Esophagus (tissue), 2 donors: ENCODE results near the gene MEA1. TPM values are rescaled to one million over a fixed set of nuclear protein-coding genes. Genes with fewer than 3 reads are reported as not detected.

ENCODE experiments used
- H3K27ac ChIP-seq, 2 donors: one replicate each; pipeline ENCODE4 v1.5.1; 2013; ENCODE audit warnings: low read depth in 2 of 2, mild to moderate bottlenecking in 2 of 2, inconsistent platforms in 1 of 2, low read length in 1 of 2, moderate library complexity in 1 of 2
- H3K27me3 ChIP-seq, 2 donors: one replicate each; pipeline ENCODE4 v1.6.1; 2013; ENCODE audit warnings: low read length in 2 of 2, control low read depth in 1 of 2, mild to moderate bottlenecking in 1 of 2; ENCODE audit not compliant: insufficient read depth in 2 of 2, control insufficient read depth in 1 of 2
- H3K36me3 ChIP-seq, 2 donors: one replicate each; pipeline ENCODE4 v1.6.1; 2013; ENCODE audit warnings: low read length in 1 of 2; ENCODE audit not compliant: control insufficient read depth in 2 of 2, insufficient read depth in 2 of 2
- H3K4me1 ChIP-seq, 2 donors: one replicate each; pipeline ENCODE4 v1.6.1; 2013; ENCODE audit warnings: low read length in 1 of 2; ENCODE audit not compliant: control insufficient read depth in 2 of 2, insufficient read depth in 2 of 2
- H3K4me3 ChIP-seq, 2 donors: one replicate each; pipeline ENCODE4 v1.5.1; 2013; ENCODE audit warnings: low read length in 2 of 2, mild to moderate bottlenecking in 2 of 2, low read depth in 1 of 2, moderate library complexity in 1 of 2
- H3K9me3 ChIP-seq, 2 donors: one replicate each; pipeline ENCODE4 v1.6.1; 2013; ENCODE audit warnings: mild to moderate bottlenecking in 2 of 2, low read depth in 1 of 2, low read length in 1 of 2, moderate library complexity in 1 of 2; ENCODE audit not compliant: control insufficient read depth in 2 of 2, insufficient read depth in 1 of 2
- WGBS, 2 donors: extraction: QIAGEN DNeasy Blood & Tissue Kit; methylation state at CpG; one replicate each; pipeline ENCODE4 v1.1.7; 2013; 5-methylcytosine and 5-hydroxymethylcytosine counted together
- polyA plus RNA-seq, 2 donors: library from polyadenylated mRNA; stranded (reverse); fragments of 200-250 nt; gene quantifications; one replicate each; pipeline ENCODE4 v1.2.3, GENCODE V29; 2013
- donor health status: healthy with polysubstance abuse.
- donor health status: Bipolar disorder and iron deficiency.

Gene MEA1
- polyA plus RNA-seq, 2 donors = 83.0 to 95.6 TPM

DNA sequence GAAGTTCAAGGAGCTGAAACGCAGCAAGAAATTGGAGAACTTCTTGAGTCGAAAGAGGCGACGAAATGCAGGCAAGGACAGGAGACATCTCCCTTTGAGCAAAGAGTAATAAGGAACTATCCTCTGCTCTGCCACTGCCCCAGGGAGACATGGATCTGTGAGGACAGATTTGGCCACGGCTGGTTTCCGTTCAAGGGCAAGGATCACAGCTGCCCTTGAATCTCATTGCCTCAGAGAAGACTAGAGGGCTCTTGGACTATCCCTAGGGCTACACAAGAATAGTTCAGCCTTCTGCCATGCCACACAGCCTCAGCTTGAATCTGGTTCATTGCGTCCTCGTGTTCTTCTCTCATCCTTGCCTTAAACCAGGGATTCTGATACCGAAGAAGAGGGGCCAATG is 15.4 kb upstream of the MEA1 start:
- no peaks in the 10 kb centered on the region for H3K4me1 ChIP-seq
- no peaks in the 10 kb centered on the region for H3K9me3 ChIP-seq
- H3K27me3 ChIP-seq = no peaks in the 10 kb centered on the region
- H3K36me3 ChIP-seq = peaks cover 3 to 35% of the 10 kb centered on the region in 2 donors
- H3K4me3 ChIP-seq = no peak overlapping the region
- H3K27ac ChIP-seq = no peak overlapping the region
- 90 to 92% methylated on average over 9 of the region's 9 CpGs for WGBS, 2 donors

DNA sequence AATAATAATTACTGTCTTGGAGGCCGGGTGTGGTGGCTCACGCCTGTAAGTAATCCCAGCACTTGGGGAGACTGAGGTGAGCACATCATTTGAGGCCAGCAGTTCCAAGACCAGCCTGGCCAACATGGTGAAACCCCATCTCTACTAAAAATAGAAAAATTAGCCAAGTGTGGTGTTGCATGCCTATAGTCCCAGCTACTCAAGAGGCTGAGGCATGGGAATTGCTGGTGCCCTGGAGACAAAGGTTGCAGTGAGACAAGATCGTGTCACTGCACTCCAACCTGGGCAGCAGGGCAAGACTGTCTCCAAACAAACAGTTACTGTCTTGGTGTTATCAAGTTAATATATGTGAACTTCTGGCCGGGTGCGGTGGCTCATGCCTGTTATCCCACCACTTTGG is 12.6 kb upstream of the MEA1 start:
- H3K36me3 ChIP-seq = peaks cover 3 to 34% of the 10 kb centered on the region in 2 donors

DNA sequence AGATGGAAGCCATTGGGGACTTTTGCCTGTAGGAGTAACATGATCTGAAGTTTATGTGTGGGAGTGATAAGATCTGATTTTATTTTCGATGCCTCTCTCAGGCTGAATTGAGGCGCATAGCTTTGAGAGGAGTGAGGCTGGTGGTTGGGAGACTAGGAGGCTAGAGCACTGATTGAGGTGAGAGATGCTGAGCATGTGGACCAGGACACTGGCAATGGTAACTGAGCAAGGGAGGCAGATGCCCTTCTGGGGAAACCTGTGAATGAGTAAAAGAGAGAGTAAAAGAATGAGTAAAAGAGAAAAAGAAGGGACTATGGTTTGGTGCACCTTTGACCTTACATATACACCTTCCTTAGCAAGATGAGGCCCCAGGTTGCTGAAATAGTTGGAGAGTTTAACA is 10.7 kb upstream of the MEA1 start:
- no peak overlapping the region for H3K4me3 ChIP-seq
- no peak overlapping the region for H3K27ac ChIP-seq
- no peaks in the 10 kb centered on the region for H3K27me3 ChIP-seq
- no peaks in the 10 kb centered on the region for H3K9me3 ChIP-seq
- WGBS, 2 donors = 87 to 93% methylated on average over 2 of the region's 2 CpGs
- H3K4me1 ChIP-seq = peaks cover 2 to 4% of the 10 kb centered on the region in 2 donors
- H3K36me3 ChIP-seq = peaks cover 3 to 34% of the 10 kb centered on the region in 2 donors

More for the DNA sequence above, 12.6 kb upstream of the MEA1 start:
- 91 to 92% methylated on average over 5 of the region's 5 CpGs for WGBS, 2 donors
- Histone ChIP-seq H3K9me3 (no peaks in the 10 kb centered on the region), H3K4me3 (no peak overlapping the region), H3K4me1 (no peaks in the 10 kb centered on the region), H3K27me3 (no peaks in the 10 kb centered on the region), H3K27ac (no peak overlapping the region)

DNA sequence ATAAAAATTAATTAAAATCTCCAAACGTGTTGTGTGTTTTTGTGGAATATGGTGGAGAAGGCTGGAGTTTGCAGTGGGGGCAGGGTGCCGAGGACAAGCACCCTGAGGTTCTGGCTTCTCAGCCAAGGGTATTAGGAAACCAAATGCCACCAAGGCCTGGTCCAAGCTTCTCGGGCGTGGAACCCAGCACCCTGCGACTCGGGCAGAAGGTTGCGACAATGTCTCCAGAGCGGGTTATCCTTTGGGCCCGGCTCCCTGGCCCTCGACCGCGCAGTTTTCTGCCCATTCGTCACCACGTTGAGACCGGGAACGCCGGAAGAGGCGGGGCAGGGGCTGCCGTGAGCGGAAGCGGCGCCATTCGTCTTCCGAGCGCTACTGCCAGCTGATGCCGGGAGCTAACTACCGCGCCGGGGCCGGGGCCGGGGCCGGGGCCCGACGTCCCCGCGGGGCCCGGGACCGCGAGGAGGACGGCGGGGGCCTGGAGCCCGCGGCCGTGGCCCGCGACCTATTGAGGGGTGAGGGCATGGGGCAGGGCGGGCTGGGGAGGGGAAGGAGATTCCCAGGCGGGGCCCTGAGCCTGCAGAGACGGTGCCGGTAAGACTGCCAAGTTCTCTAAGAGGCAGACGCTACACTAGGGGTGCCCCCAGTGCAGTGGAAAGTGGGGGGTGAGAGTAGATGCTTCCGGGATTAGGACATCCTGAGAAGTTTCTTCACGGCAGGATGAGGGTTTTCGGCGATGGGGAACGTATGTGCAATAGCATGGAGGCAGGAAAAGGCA is 7.7 kb upstream of the MEA1 start, which contains the start of gene RRP36:
Gene RRP36, plus strand, starts transcription at position 354 of the 778 bp plus-strand sequence. Its CDS starts 32 bp downstream, at position 386.
- peaks cover 4 to 8% of the 10 kb centered on the region in 2 donors for H3K4me1 ChIP-seq
- WGBS, 2 donors = 1% methylated on average over 34 to 56 of the region's 56 CpGs
- no peaks in the 10 kb centered on the region for H3K9me3 ChIP-seq
- no peaks in the 10 kb centered on the region for H3K27me3 ChIP-seq
- H3K36me3 ChIP-seq = peaks cover 7 to 32% of the 10 kb centered on the region in 2 donors
- peak within 1 kb of the TSS; percentile 90 to 94 for H3K27ac ChIP-seq
- peak within 1 kb of the TSS; percentile 92 to 94 for H3K4me3 ChIP-seq

DNA sequence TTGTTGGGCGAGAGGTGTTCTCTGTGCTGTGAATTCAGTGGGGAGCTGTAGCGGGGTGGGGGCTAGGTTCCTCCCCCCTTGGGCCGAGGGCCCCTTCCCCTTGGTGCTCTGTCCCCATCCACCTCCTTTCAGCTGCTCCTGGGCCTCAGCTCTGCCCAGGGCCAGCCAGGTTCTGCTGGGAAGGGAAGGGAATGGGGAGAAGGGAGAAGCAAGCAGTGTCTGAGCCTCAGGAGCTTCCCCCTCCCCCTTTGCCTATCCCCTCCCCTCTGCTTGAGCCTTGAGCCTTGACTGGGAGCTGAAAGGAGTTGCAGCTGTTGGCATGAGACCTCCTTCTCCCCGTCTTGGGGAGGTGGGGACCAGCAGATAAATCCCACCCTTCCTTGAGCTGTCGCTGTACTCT is 7.1 kb upstream of the MEA1 start:
- Histone ChIP-seq H3K4me1 (peaks cover 4 to 12% of the 10 kb centered on the region in 2 donors), H3K27ac (peak overlapping the region; percentile 90 to 94), H3K27me3 (no peaks in the 10 kb centered on the region), H3K36me3 (peaks cover 7 to 27% of the 10 kb centered on the region in 2 donors), H3K4me3 (peak overlapping the region; percentile 92 to 94), H3K9me3 (no peaks in the 10 kb centered on the region)
- WGBS, 2 donors = 45 to 47% methylated on average over 5 of the region's 5 CpGs

DNA sequence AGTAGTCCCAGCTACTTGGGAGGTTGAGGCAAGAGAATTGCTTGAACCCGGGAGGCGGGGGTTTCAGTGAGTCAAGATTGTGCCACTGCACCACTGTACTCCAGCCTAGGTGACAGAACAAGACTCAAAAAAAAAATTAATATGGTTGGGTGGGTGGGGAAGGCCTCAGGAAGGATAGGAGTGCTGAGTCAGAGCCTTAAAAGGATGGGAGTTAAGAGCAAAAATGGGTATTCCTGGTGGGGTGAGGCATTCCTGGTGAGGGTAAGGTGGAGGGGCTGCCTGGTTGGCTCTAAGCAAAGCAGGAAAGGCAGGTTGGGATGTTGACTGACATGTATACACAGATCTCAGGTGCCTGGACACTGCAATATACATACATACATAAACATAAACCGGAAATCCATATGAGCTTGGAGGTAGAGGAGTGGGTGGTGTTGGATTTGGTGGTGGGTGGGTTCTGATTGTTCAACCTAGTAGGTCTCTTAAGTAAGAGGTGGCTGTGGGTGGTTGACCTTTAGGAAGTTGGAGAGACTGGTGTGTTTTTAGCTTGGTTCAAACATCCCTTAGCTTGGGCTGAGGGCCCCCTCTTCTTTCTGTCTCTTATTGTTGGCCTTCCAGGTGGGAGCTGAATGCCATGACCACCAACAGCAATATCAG is 6.4 kb upstream of the MEA1 start:
- H3K4me1 ChIP-seq = peaks cover 4 to 12% of the 10 kb centered on the region in 2 donors
- H3K9me3 ChIP-seq = no peaks in the 10 kb centered on the region
- H3K27ac ChIP-seq = peak overlapping the region in 1 of 2 donors; percentile 90
- H3K27me3 ChIP-seq = no peaks in the 10 kb centered on the region
- 89% methylated on average over 3 of the region's 3 CpGs for WGBS, 2 donors
- H3K4me3 ChIP-seq = no peak overlapping the region
- peaks cover 7 to 27% of the 10 kb centered on the region in 2 donors for H3K36me3 ChIP-seq

DNA sequence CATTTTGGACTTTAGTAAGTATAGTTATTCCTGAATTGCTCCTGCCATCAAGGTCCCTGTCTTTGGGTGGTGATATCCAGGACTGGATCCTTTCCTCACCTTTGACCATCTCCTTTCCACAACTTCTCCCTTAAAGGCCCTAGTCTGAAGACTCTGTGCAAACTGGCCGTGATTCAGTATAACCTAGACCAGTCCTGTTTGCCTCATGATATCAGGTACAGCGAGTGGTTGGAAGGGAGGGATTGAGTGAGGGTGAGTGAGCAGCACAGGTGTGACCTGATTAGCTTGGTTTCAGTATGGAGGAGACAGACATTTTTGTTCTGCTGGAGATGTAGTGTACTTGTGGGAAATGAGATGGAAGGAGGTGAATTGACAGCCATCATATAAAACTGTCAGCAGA is 5.4 kb upstream of the MEA1 start:
- Histone ChIP-seq H3K36me3 (peaks cover 4 to 21% of the 10 kb centered on the region in 2 donors), H3K9me3 (no peaks in the 10 kb centered on the region), H3K27me3 (no peaks in the 10 kb centered on the region), H3K4me1 (peaks cover 4 to 12% of the 10 kb centered on the region in 2 donors), H3K27ac (no peak overlapping the region), H3K4me3 (no peak overlapping the region)
- 81 to 91% methylated on average over 2 of the region's 2 CpGs for WGBS, 2 donors

DNA sequence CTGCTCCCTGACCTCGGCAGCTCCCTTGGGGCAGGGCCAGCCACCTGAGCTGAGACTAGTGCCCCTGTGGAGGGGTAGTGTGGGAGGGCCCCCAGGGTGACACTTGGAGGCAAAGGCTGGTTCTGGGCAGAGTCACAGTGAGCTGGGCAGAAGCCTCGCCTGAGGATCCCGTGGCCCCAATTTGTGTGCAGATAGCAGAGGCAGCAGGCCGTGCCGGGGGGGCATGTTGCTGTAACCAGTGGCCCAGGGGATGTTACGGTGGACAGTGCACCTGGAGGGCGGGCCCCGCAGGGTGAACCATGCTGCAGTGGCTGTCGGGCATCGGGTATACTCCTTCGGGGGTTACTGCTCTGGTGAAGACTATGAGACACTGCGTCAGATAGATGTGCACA is 3.2 kb upstream of the MEA1 start:
- Histone ChIP-seq H3K27ac (no peak overlapping the region), H3K4me1 (peaks cover 6 to 12% of the 10 kb centered on the region in 2 donors), H3K27me3 (no peaks in the 10 kb centered on the region), H3K9me3 (no peaks in the 10 kb centered on the region), H3K4me3 (no peak overlapping the region), H3K36me3 (peaks cover 4 to 21% of the 10 kb centered on the region in 2 donors)
- 89 to 91% methylated on average over 12 of the region's 12 CpGs for WGBS, 2 donors

DNA sequence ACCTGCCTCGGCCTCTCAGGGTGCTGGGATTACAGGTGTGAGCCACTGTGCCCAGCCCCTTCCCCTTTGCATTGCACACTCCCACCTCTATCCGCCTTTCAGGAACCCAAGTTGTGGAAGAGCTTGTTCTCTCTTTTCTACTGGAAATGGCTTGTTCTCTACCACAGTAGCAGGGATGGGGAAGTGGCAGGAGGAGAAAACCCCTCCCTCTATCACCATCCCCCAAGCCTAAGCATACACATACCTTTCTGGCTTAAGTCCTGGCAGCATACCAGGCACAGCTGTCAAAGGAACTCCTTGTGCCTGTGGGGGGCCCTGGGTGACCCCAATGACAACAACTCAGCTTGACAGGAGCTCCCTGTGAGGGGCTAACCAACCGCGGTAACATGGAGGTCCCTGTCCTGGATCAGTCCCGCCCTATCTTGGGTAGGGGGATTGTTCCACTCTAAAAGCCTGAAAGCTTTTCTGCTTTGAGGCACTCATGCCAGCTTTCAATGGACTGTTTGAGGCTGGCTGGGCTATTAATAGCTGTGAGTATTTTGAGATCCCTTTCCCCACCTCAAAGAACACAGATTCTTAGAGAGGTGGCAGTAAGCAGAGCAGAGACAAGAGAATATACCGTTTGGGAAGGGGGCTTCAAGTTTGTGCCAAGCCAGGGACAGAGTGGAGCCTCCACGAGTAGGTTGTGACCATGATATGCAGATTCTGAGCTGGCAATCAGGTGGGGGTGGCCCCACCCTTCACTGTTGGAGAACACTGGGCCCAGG is 2.6 kb upstream of the MEA1 start:
- Histone ChIP-seq H3K9me3 (no peaks in the 10 kb centered on the region), H3K4me1 (peaks cover 6 to 12% of the 10 kb centered on the region in 2 donors), H3K36me3 (peaks cover 4 to 27% of the 10 kb centered on the region in 2 donors), H3K27me3 (no peaks in the 10 kb centered on the region), H3K27ac (no peak overlapping the region), H3K4me3 (no peak overlapping the region)
- whole genome bisulfite sequencing, 2 donors = 73 to 75% methylated on average over 7 of the region's 7 CpGs
